SK-N-SH (cell line): Measurements from ENCODE around the gene C3. TPM values are rescaled to one million over a fixed set of nuclear protein-coding genes. Genes with fewer than 3 reads are reported as not detected.

Experiments used
- CTCF ChIA-PET: fragments of 300-600, 350-600 bp; formaldehyde crosslinking; extraction: SDS; loops from one replicate; lab custom pipeline; 2021; lab: Yijun Ruan, JAX
- POLR2A ChIA-PET: fragments of 350-600 bp; sonication (Branson Sonifier 250); formaldehyde crosslinking; extraction: SDS; loops from one replicate; lab custom pipeline; 2020; ENCODE audit warnings: antibody characterized with exemption, inconsistent platforms; lab: Yijun Ruan, JAX
- DNase-seq: peaks from one replicate; pipeline ENCODE4 v3.0.0; 2012
- H2AFZ ChIP-seq: fragments of 200-600 bp; sonication (generic); 2 replicates; pipeline ENCODE4 v1.8.1; 2016; ENCODE audit warnings: antibody characterized with exemption, mild to moderate bottlenecking, low read depth
- H3F3A ChIP-seq: fragments of 200-600 bp; sonication (generic); replicated peaks from 2 replicates; pipeline ENCODE3; 2016; ENCODE audit warnings: antibody characterized with exemption, mild to moderate bottlenecking; ENCODE audit not compliant: insufficient read depth
- H3K27ac ChIP-seq, 2 experiments: fragments of 200-500 bp in 1 of 2; fragments of 200-600 bp in 1 of 2; sonication (Bioruptor generic) in 1 of 2; sonication (generic), shearing (Covaris generic) in 1 of 2; 2 replicates each; pipeline versions ENCODE4 v1.5.1 to v1.6.1; 2014 to 2016; ENCODE audit warnings: low read depth in 2 of 2, inconsistent platforms in 1 of 2, low read length in 1 of 2, mild to moderate bottlenecking in 1 of 2, mixed read lengths in 1 of 2
- H3K27me3 ChIP-seq: fragments of 200-600 bp; sonication (generic), shearing (Covaris generic); 2 replicates; pipeline ENCODE4 v1.6.1; 2016; ENCODE audit warnings: mixed run types; ENCODE audit not compliant: insufficient read depth
- H3K36me3 ChIP-seq, 2 experiments: fragments of 200-500 bp in 1 of 2; fragments of 200-600 bp in 1 of 2; sonication (Bioruptor generic) in 1 of 2; sonication (generic) in 1 of 2; replicated peaks in 1 of 2; 2 replicates each; pipeline versions ENCODE3 to v1.5.1; 2014 to 2016; ENCODE audit warnings: low read length in 1 of 2, mild to moderate bottlenecking in 1 of 2; ENCODE audit not compliant: insufficient read depth in 2 of 2, control insufficient read depth in 1 of 2
- H3K4me1 ChIP-seq, 2 experiments: fragments of 200-500 bp in 1 of 2; fragments of 200-600 bp in 1 of 2; sonication (Bioruptor generic) in 1 of 2; sonication (generic), shearing (Covaris generic) in 1 of 2; 2 replicates each; pipeline versions ENCODE4 v1.5.1 to v1.6.1; 2014 to 2016; ENCODE audit warnings: low read depth in 1 of 2, low read length in 1 of 2, mixed run types in 1 of 2; ENCODE audit not compliant: insufficient read depth in 2 of 2, control insufficient read depth in 1 of 2
- H3K4me2 ChIP-seq: fragments of 200-600 bp; sonication (generic), shearing (Covaris generic); 2 replicates; pipeline ENCODE4 v1.6.1; 2017; ENCODE audit warnings: mixed run types
- H3K4me3 ChIP-seq, 2 experiments: fragments of 200-500 bp in 1 of 2; fragments of 200-600 bp in 1 of 2; sonication (Bioruptor generic) in 1 of 2; sonication (generic), shearing (Covaris generic) in 1 of 2; 2 replicates each; pipeline versions ENCODE4 v1.5.1 to v1.8.1; 2014 to 2016; ENCODE audit warnings: low read depth in 2 of 2, inconsistent platforms in 1 of 2, low read length in 1 of 2, mild to moderate bottlenecking in 1 of 2, mixed read lengths in 1 of 2, moderate library complexity in 1 of 2
- H3K79me2 ChIP-seq: fragments of 200-600 bp; sonication (generic); 2 replicates; pipeline ENCODE4 v1.8.1; 2017; ENCODE audit warnings: mild to moderate bottlenecking; ENCODE audit not compliant: insufficient read depth
- H3K9ac ChIP-seq: fragments of 200-600 bp; sonication (generic); 2 replicates; pipeline ENCODE4 v1.6.1; 2017; ENCODE audit warnings: mixed run types
- H3K9me2 ChIP-seq: fragments of 200-600 bp; sonication (generic); 2 replicates; pipeline ENCODE4 v1.6.1; 2017; ENCODE audit warnings: mixed run types
- H3K9me3 ChIP-seq: fragments of 200-600 bp; sonication (generic); 2 replicates; pipeline ENCODE4 v1.6.1; 2017; ENCODE audit warnings: mixed run types, mild to moderate bottlenecking, moderate library complexity
- H4K20me1 ChIP-seq: fragments of 200-600 bp; sonication (generic); 2 replicates; pipeline ENCODE4 v1.6.1; 2017; ENCODE audit warnings: mild to moderate bottlenecking, mixed run types; ENCODE audit not compliant: insufficient read depth
- CHD2 ChIP-seq: fragments of 150-350 bp; IDR thresholded peaks from 2 replicates; pipeline ENCODE4 v1.6.1; 2018; ENCODE audit warnings: low read length; ENCODE audit not compliant: partially characterized antibody
- GABPA ChIP-seq: IDR thresholded peaks from 2 replicates; pipeline ENCODE4 v1.4.0; 2012; ENCODE audit warnings: low read depth, mild to moderate bottlenecking
- MXI1 ChIP-seq: IDR thresholded peaks from 2 replicates; pipeline ENCODE4 v1.6.1; 2012; ENCODE audit warnings: mild to moderate bottlenecking, low read depth, low read length, improper control_type of control experiment
- NRF1 ChIP-seq: IDR thresholded peaks from 2 replicates; pipeline ENCODE4 v1.6.1; 2012; ENCODE audit warnings: low read depth, mild to moderate bottlenecking, low read length
- POLR2AphosphoS5 ChIP-seq: IDR thresholded peaks from 2 replicates; pipeline ENCODE4 v1.6.1; 2012; ENCODE audit warnings: low read depth, low read length
- RAD21 ChIP-seq: IDR thresholded peaks from 2 replicates; pipeline ENCODE4 v1.6.1; 2012; ENCODE audit warnings: mild to moderate bottlenecking, low read length
- RCOR1 ChIP-seq: fragments of 150-350 bp; IDR thresholded peaks from 2 replicates; pipeline ENCODE4 v1.6.1; 2017; ENCODE audit warnings: antibody characterized with exemption, low read length
- TAF1 ChIP-seq: IDR thresholded peaks from 2 replicates; pipeline ENCODE4 v1.6.1; 2012; ENCODE audit warnings: low read depth, mild to moderate bottlenecking, low read length, moderate library complexity, borderline replicate concordance
- TEAD4 ChIP-seq: IDR thresholded peaks from 2 replicates; pipeline ENCODE4 v1.4.0; 2012; ENCODE audit warnings: mild to moderate bottlenecking, borderline replicate concordance; ENCODE audit not compliant: insufficient read depth
- WGBS: methylation state at CpG from one replicate; pipeline ENCODE4 v1.1.6; 2017; ENCODE audit warnings: low lambda C conversion rate; 5-methylcytosine and 5-hydroxymethylcytosine counted together
- polyA plus RNA-seq, 3 experiments: library from polyadenylated mRNA; depleted of rRNA; stranded (reverse); fragments of >200 nt; gene quantifications; 2 replicates each; pipeline ENCODE4 v1.2.3, GENCODE V29; 2012
- TF ChIP-seq, protein P1 (sequence below): IDR thresholded peaks from 2 replicates; pipeline ENCODE4 v1.4.0; 2012; ENCODE audit warnings: low read depth, borderline replicate concordance
- TF ChIP-seq, protein P2 (sequence below): IDR thresholded peaks from 2 replicates; pipeline ENCODE4 v1.4.0; 2012; ENCODE audit warnings: low read depth

Gene C3
- polyA plus RNA-seq, 1 of the 3 experiments (the other 2 are of a cell fraction), result 0.67 TPM

DNA sequence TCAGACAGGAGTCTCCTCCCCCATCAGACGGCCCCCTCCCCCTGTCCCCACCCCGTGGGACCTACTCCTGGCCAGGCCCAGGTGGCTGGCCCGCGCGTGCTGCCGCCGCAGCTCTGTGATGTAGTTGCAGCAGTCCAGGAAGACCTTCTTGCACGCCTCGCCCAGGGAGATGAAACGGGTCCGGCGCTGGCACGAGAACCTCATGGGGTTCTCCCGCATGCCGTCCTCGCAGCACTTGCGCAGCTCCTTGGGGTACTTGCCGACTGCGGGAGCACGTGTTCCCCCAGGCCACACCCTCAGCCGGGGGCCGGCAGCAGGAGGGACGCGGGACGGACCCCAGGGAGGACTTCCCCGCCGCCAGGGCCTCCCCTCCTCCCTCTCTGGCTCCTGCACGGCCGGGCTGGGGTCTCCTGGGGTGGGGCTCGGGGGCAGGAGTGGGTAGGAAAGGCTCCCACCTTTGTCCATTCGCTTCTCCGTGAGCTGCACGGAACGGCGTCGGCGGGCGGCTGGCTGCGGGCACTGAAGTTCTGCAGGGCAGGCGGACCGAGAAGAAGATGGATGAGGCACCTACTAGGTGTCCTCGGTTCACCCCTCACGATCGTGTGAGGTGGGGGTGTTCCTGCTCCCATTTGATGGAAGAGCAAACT lies 13.3 kb downstream of the C3 start (continued):
- no peak for TF ChIP-seq RCOR1
- no peak for TF ChIP-seq NRF1

DNA sequence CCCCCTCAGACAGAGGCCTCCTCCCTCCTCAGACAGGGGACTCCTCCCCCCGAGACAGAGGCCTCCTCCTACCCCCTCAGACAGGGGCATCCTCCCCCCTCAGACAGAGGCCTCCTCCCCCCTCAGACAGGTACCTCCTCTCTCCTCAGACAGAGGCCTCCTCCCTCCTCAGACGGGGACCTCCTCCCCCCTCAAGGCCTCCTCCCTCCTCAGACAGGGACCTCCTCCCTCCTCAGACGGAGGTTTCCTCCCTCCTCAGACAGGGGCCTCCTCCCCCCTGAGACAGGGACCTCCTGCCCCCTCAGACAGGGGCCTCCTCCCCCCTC lies 13.9 kb downstream of the C3 start:
- WGBS, result 15% methylated on average over 3 of the region's 3 CpGs
- H3K36me3 ChIP-seq, result no peaks in the 10 kb centered on the region
- H3K4me3 ChIP-seq, result no peak overlapping the region
- no peak overlapping the region for H3K9ac ChIP-seq
- peaks cover 36% of the 10 kb centered on the region for H3K27me3 ChIP-seq
- no peaks in the 10 kb centered on the region for H3K4me1 ChIP-seq
- no peak overlapping the region for H3K4me2 ChIP-seq
- H3K9me3 ChIP-seq, result no peaks in the 10 kb centered on the region
- H3K27ac ChIP-seq, result no peak overlapping the region
- H4K20me1 ChIP-seq, result no peaks in the 10 kb centered on the region
- DNase-seq, result no peak
- H2AFZ ChIP-seq, result no peak overlapping the region
- H3K9me2 ChIP-seq, result no peaks in the 10 kb centered on the region
- TF ChIP-seq TEAD4 (no peak), CHD2 (no peak), GABPA (no peak), MXI1 (no peak), TAF1 (no peak)
- TF ChIP-seq, protein P1, sequence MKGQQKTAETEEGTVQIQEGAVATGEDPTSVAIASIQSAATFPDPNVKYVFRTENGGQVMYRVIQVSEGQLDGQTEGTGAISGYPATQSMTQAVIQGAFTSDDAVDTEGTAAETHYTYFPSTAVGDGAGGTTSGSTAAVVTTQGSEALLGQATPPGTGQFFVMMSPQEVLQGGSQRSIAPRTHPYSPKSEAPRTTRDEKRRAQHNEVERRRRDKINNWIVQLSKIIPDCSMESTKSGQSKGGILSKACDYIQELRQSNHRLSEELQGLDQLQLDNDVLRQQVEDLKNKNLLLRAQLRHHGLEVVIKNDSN, result no peak
- ChIA-PET CTCF (no interaction called here), POLR2A (no interaction called here)
- no peaks in the 10 kb centered on the region for H3K79me2 ChIP-seq
- H3F3A ChIP-seq, result no peaks in the 10 kb centered on the region

- H3K27ac ChIP-seq, result no peak overlapping the region
- POLR2A ChIA-PET, result no interaction called here
- H3K9ac ChIP-seq, result no peak overlapping the region
- CTCF ChIA-PET, result no interaction called here
- H3K4me3 ChIP-seq, result no peak overlapping the region
- no peaks in the 10 kb centered on the region for H4K20me1 ChIP-seq
- H3F3A ChIP-seq, result no peaks in the 10 kb centered on the region
- H3K27me3 ChIP-seq, result peaks cover 36% of the 10 kb centered on the region
- WGBS, result 63% methylated on average over 11 of the region's 11 CpGs
- no peaks in the 10 kb centered on the region for H3K9me2 ChIP-seq
- H3K4me2 ChIP-seq, result no peak overlapping the region
- no peaks in the 10 kb centered on the region for H3K79me2 ChIP-seq
- no peak for TF ChIP-seq TAF1
- TF ChIP-seq POLR2AphosphoS5, result no peak
- TF ChIP-seq, protein P2, sequence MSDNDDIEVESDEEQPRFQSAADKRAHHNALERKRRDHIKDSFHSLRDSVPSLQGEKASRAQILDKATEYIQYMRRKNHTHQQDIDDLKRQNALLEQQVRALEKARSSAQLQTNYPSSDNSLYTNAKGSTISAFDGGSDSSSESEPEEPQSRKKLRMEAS, result no peak
- TF ChIP-seq RAD21, result no peak
- TF ChIP-seq CHD2, result no peak
- TF ChIP-seq, all 33 proteins: peak for 0
- DNase-seq, result no peak
- H3K4me1 ChIP-seq, result no peaks in the 10 kb centered on the region
- H2AFZ ChIP-seq, result no peak overlapping the region
- H3K9me3 ChIP-seq, result no peaks in the 10 kb centered on the region
- no peaks in the 10 kb centered on the region for H3K36me3 ChIP-seq
These were observed 14.4 kb downstream of the C3 start for GRCh38 chr19:6705931-6706632.
